ENCODE data around the gene MAN2A2. TPM values are rescaled to one million over a fixed set of nuclear protein-coding genes. Genes with fewer than 3 reads are reported as not detected.

The MAN2A2 gene
- total and polyA plus RNA-seq, 2 of the 8 experiments (the other 6 are each of a cell fraction or from before 2014, with no cell fraction given) = 23.1 to 29.7 TPM

DNA sequence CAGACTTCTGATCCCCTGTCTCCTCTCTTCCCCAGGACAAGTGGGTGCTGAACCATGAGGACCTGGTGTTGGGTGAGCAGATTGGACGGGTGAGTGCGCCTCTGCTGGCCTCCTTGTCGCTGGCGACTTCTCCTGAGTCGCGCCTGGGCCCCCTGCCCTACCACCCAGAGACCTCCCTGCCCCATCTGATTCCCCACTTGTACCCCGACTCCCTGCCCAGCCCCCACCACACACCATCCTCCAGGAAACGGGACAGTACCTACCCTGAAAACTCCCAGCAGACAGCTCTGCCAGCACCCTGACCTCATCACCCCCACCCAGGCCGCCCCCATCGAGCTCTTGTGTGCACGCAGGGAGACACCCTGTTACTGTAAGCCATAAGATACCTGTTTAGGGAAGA, 11.1 kb upstream of the MAN2A2 start (continued):
- TF ChIP-seq HDAC2 (IDR thresholded peaks at IDR 0.05; ENCODE audit: borderline replicate concordance in 1 of 2, low read depth in 2 of 2, low read length in 2 of 2) (no peak), CHD1 (IDR thresholded peaks at IDR 0.05; ENCODE audit: low read depth, low read length) (no peak), SP2 (IDR thresholded peaks at IDR 0.05; ENCODE audit: low read length) (no peak), NRF1 (IDR thresholded peaks at IDR 0.05; ENCODE audit: low read depth, low read length) (no peak), E2F6 (IDR thresholded peaks at IDR 0.05) (no peak), BRCA1 (IDR thresholded peaks at IDR 0.05; ENCODE audit: low read depth, low read length) (no peak), RAD21 (IDR thresholded peaks at IDR 0.05 in 1 of 2, conservative IDR thresholded peaks at IDR 0.05 in 1 of 2; ENCODE audit: low read depth in 2 of 2, low read length in 2 of 2) (no peak)
- TF ChIP-seq, protein P1, sequence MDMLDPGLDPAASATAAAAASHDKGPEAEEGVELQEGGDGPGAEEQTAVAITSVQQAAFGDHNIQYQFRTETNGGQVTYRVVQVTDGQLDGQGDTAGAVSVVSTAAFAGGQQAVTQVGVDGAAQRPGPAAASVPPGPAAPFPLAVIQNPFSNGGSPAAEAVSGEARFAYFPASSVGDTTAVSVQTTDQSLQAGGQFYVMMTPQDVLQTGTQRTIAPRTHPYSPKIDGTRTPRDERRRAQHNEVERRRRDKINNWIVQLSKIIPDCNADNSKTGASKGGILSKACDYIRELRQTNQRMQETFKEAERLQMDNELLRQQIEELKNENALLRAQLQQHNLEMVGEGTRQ (IDR thresholded peaks at IDR 0.05; ENCODE audit: low read length) = no peak
